Measurements from ENCODE around the gene ITPKB.

Gene ITPKB

DNA sequence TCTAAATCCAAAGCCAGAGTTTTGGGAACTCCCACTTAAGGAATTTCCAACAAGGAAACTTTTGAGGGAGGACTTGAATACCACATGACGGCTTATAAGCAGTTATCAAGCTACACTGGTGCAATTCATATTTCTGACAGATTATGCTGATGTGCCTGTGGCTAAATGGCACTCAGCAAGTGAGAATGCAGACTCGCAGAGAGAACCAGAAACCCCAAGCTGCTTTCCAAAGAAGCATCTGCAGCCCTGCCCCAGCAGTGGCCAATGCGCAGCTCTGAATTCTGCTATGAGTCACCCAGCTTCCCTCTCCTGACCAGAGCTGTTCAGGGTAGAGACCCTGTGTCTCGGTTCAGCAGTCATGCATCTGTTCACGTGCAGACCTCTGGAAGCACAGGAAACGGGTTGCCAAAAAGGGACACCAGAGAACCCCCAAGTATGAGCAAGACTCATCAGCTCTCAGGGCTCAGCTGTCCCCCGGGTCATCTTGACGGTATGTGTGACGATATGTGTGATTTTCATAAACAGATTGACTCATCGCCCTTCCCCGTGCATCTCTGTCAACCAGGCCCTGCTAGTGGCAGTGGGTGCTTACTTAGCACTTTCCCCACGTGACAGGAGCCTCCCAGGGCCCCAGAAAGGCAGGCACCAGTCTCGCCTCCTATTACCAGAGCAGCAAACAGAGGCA lies 76.3 kb downstream of the ITPKB start:
- no peak for FAIRE-seq

DNA sequence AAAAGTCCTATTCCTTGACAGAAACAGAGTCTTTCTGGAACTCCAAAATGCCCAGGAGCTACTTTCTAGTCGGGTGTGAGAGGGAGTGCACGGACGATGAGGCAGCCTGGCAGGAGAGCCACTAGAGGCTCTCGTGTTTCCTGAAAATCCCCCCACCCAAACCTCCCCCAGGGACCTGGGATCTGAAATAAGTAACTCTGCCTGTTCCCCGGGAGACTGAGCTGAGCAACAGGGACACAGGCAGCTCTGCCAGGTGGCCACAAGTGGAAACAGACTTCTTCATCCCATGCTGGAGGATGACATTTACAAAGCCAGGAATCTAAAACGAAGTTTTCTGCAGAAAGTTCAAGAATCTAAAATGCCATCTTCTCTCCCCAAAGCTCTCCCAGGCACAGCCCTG lies 77.1 kb downstream of the ITPKB start:
- no peak for FAIRE-seq

DNA sequence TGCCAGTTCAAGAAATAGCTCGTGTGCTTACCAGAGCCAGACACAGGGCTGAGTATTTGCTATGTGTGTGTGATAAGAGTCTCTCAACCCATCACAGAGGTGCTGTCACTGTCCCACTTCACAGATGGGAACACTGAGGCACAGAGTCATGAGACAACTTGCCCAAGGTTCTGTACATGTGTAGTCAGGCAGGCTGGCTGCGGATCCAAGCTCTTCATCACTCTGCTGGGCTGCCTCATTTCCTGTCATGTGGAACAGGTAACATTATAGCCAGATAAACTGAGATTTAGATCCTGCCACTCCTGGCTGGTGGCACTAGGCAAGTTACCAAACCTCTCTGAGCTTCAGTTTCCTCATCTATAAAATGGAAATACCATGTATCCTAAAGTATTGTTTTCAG lies 77.8 kb downstream of the ITPKB start:
- no peak for FAIRE-seq

GRCh38 chr1:226660410-226661182 lies 78.5 kb downstream of the ITPKB start:
- FAIRE-seq, result no peak

DNA sequence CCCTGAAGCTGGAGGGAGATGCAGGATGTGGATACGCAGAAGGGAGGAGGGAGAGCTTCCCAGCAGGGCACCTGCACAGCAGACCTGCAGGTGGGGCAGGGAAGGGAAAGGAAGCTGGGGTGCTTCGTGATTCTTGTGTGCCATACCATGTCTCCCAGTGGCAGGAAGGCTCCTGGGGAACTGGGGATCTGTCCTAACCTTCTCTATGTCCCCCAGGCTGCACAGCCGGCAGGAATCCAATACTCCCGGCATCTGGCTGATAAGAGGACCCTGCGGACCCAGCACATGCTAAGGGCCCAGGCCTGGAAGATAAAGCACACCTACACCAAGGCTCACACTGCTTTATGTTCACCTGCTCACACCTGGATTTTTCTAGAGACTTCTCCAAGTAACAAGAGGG lies 79.4 kb downstream of the ITPKB start:
- FAIRE-seq, result no peak

DNA sequence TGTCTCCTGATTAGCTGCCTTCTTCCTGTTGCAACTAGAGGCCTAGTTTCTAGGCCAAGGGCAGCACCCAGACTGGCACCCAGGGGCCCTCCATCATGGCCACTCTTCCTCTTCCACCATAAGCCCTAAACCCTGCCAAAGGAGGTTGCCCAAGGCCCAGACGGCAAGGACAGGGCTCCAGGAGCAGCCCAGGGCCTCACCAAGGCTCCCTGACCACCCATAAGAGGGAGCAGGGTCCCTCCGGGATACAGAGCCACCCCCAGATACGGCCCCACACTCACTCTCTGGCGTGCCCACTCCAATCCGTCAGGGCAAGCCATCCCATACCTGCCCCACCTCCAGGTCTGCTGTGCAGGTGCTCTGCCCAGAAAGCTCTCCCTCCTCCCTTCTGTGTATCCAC lies 79.9 kb downstream of the ITPKB start:
- FAIRE-seq, result no peak

- no peak for FAIRE-seq
Measured at GRCh38 chr1:226658546-226659125, 80.4 kb downstream of the ITPKB start.

GRCh38 chr1:226657895-226658545 lies 81.1 kb downstream of the ITPKB start:
- FAIRE-seq, result no peak

DNA sequence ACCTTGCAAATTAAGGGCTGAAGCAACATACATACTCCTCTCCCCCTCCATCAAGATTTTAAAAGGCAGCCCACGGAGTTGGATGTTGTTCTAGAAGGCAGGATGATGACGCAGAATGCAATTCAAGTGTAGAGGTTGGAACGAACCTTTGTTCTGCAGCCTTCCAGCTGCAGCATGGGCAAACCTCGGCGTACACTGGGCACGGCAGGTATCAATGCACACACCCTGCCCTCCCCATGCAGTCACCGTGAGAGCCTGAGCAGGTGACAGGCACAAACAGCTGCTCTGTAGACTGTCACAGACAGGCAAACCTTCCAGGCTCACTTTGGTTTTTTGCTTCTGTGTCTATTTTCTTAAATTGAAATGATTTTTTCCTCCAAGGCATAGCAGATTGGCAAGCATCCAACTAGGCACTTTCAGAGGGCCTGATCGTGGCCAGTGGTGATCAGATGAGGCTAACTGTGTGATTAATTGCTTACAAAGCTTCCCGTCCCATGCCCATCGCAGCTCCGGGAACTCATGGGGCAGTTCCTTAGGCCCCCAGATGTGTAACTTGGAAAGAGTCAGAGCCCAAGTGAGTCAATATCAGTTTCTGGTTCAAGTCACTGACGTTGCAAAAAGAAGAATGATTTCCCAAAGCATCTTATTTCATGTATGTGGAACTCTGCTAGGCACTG lies 82.3 kb downstream of the ITPKB start:
- FAIRE-seq, result no peak

- FAIRE-seq, result no peak
Measured at GRCh38 chr1:226656201-226656600, 82.9 kb downstream of the ITPKB start.

DNA sequence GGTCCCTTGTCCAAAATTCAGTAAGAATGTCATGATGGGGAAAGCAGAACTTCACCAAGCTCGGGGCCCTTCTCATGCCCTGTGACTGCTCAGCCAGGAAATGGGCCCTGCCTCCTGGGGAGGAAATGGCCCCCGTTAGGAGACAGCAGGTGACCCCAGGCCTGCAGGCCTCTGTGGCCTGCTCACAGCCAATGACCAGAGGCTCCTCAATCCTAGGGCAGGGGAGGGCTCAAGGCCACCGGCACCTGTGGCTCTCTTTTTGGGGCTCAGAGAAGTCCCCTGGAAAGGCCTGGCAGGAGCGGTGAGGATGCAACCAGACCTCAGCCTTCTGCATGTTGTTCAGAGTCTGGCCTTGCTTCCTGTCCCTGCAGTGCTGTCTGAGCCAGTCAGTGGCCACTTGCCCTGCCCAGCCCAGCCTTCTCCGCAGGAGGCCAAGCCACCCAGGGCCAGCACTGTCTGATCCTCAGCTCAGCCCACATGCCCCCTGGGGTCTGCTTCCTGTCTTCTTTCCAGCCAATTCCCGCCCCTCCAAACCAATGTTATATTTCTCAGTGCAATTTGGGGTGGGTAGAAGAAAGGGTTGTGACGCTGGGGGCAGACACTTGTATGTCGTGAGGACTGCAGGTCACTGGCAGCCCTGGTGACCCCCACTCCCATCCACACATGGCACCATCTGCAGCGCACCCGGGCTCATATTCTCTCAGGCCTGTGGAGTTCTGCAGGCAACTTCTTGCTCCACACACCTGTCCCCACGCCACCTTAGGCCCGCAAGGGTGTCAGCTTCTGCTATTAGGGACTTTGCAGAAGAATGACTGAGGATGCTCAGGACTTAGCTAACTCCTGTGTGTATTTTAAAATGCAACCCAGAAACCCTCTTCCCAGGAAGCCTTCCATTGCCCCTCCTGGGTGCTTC lies 83.6 kb downstream of the ITPKB start:
- no peak for FAIRE-seq

DNA sequence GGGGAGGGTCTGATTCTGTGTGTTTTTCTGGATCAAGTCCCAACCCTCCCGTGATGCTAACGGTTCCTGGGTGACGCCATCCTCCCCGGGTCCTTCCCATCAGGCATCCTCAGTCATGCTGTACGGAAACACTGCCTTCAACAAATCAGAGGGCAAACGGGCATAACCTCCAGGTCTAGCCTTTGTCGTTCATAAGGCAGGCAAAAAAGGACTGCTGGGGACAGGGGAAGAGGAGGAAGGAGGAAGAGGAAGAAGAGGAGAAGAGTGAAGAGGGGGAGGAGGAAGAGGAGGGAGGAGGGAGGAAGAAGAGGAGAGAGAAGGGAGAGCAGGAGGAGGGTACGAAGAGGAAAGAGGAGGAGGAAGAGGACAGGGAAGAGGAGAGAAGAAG lies 84.4 kb downstream of the ITPKB start:
- no peak for FAIRE-seq

GRCh38 chr1:226654046-226654667 lies 84.9 kb downstream of the ITPKB start:
- no peak for FAIRE-seq

DNA sequence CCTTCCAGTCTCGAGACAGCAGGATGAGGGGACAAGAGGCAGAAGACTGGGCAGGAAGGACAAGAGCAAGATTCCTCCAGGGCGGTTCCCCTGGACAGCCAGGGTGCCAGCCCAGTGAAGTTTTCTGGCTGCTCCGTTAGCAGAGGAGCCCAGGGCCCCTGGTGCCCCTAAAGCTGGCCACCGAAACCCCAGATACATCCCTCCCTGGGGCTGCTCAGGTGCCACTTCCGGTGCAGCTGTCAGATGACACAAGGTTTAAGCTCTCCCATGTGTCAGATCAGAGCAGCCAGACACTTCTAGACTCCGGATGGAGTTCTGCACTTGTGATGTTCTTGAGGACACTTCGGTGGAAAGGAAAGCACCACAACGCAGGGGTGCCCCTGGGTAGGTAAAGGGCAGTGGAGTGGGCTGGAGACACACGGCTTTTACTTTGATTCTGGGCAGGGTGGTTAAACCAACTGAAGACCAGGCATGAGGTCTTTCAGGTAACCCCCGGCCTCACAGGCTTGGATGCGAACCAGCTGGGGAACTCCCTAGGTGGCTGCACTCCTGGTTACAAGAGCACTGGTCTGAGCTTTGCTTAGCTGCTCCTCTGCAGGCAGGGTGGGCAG lies 85.7 kb downstream of the ITPKB start:
- FAIRE-seq, result no peak

GRCh38 chr1:226652613-226653012 lies 86.5 kb downstream of the ITPKB start:
- FAIRE-seq, result no peak

DNA sequence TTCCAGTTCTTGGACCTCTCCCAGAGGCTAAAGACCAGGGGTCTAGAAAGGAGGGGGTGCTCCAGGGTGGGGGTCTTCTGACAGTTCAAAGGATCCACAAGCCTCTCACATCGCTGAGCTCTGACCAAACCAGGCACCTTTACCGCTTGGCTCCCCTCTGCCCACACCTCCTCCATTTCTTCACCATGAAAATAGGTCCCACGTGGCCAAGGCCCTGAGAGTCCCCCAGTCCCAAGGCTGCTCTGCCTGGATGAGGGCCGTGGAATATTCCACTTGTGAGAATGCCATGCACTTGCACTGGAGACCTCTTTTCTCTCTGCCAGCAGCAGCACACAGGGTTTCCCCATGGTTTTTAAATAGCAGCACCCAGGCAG lies 87.4 kb downstream of the ITPKB start:
- no peak for FAIRE-seq

- no peak for FAIRE-seq
Measured at GRCh38 chr1:226651041-226651731, 87.9 kb downstream of the ITPKB start.

GRCh38 chr1:226650236-226650841 lies 88.7 kb downstream of the ITPKB start:
- no peak for FAIRE-seq

DNA sequence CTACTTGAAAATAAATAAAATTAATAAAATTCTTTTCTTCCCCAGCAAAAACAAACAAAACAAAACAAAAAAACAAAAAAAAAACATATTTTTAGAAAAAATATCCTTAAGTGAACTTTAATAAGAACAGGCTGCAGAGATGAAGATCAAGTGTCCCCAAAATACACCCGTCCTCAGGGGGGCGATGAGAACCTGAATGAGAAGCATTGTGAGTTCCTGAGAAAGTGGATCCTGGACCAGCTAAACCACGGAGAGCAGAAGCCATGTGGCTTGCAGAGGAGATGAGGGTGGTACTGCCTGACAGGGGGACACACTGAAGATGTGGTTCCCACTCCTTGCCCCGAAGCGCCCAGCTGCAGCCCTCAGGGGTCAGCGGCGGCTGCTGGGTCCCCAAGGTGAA lies 89.3 kb downstream of the ITPKB start:
- FAIRE-seq, result peak; percentile 54

DNA sequence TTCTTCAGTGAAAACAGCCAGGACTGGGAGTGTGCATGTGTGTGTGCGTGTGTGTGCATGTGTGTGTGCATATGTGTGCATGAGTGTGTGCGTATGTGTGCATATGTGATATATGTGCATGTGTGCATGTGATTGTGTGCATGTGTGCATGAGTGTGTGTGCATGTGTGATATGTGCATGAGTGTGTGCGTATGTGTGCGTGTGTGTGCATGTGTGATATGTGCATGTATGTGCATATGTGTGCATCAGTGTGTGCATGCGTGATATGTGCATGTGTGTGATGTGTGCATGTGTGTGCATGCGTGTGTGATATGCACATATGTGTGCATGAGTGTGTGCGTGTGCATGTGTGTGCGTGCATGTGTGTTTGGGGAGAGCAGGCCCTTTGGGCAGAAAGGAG lies 89.8 kb downstream of the ITPKB start:
- no peak for FAIRE-seq
